ENCODE results near the gene GLB1L3. TPM values are rescaled to one million over a fixed set of nuclear protein-coding genes. Genes with fewer than 3 reads are reported as not detected.

GLB1L3 gene
- total and polyA plus RNA-seq, 2 of the 4 experiments (the other 2 are of a cell fraction), result not detected

GRCh38 chr11:134267966-134268365 is 8.2 kb upstream of the GLB1L3 start:
- intact Hi-C loops (cut with micrococcal nuclease) (no loop called here), dilution Hi-C loops (cut with HindIII; ENCODE audit: low sequenced_read_pairs, unreplicated experiment) (no loop called here), in situ Hi-C loops (cut with MboI; ENCODE audit: low sequenced_read_pairs) (no loop called here)
- Histone ChIP-seq H3K27ac (ENCODE audit: insufficient read depth, low read length) (no peak overlapping the region), H2BK5ac (ENCODE audit: low read depth, low read length, poor library complexity, severe bottlenecking) (no peak overlapping the region), H2AFZ (replicated peaks; ENCODE audit: low read length, poor library complexity) (no peak overlapping the region), H2AK5ac (ENCODE audit: low read depth, low read length) (no peak overlapping the region), H2BK120ac (ENCODE audit: low read depth, low read length) (no peak overlapping the region), H2BK15ac (ENCODE audit: low read depth, low read length) (no peak overlapping the region), H3K79me1 (ENCODE audit: low read depth in 1 of 2, low read length in 2 of 2) (no peaks in the 10 kb centered on the region), H3K27me3 (ENCODE audit: control insufficient read depth, insufficient read depth, low read length) (peaks cover 19% of the 10 kb centered on the region), H3K14ac (replicated peaks; ENCODE audit: low read depth, low read length) (no peak overlapping the region), H3K36me3 (ENCODE audit: control insufficient read depth, insufficient read depth, low read length) (peaks cover 7% of the 10 kb centered on the region), H3K4ac (ENCODE audit: low read depth, low read length) (no peak overlapping the region), H3K9me3 (ENCODE audit: control insufficient read depth, insufficient read depth, low read length) (no peaks in the 10 kb centered on the region), H4K8ac (ENCODE audit: low read depth in 2 of 2, low read length in 2 of 2) (no peak overlapping the region), H2AK9ac (replicated peaks; ENCODE audit: low read depth, low read length, poor library complexity) (no peak overlapping the region), H3K9ac (ENCODE audit: low read depth, low read length) (no peak overlapping the region), H3K23ac (ENCODE audit: low read depth, low read length) (no peak overlapping the region), H4K5ac (ENCODE audit: low read depth, low read length) (no peak overlapping the region), H3K56ac (ENCODE audit: extremely low read depth, insufficient read depth, low read length) (no peak overlapping the region), H4K20me1 (ENCODE audit: insufficient read depth, low read length) (no peaks in the 10 kb centered on the region; the same call in 1 of the 2 replicates), H3K4me2 (ENCODE audit: low read depth, low read length) (no peak overlapping the region), H4K91ac (ENCODE audit: insufficient read depth, low read depth, low read length) (no peak overlapping the region), H2BK20ac (ENCODE audit: low read depth, low read length) (no peak overlapping the region), H3K9me1 (ENCODE audit: insufficient read depth, low read length) (no peaks in the 10 kb centered on the region), H3K4me3 (ENCODE audit: insufficient read depth, low read depth, low read length) (no peak overlapping the region), H3K18ac (ENCODE audit: low read depth, low read length) (no peak overlapping the region), H3K4me1 (ENCODE audit: control insufficient read depth, insufficient read depth, low read length) (peaks cover 4% of the 10 kb centered on the region)
- WGBS, 2 experiments (ENCODE audit: extremely low coverage in 2 of 2, insufficient read length in 1 of 2), result no CpG with 5 or more reads among the region's 11 CpGs
- ChIA-PET CTCF (no interaction called here), POLR2A (ENCODE audit: unreplicated experiment) (no interaction called here)
- TF ChIP-seq MAZ (IDR thresholded peaks at IDR 0.05; ENCODE audit: borderline replicate concordance, low read depth, low read length) (no peak), ELK1 (IDR thresholded peaks at IDR 0.05; ENCODE audit: borderline replicate concordance, low read depth, low read length) (no peak), RFX5 (IDR thresholded peaks at IDR 0.05; ENCODE audit: low read depth, low read length) (no peak), BHLHE40 (IDR thresholded peaks at IDR 0.05; ENCODE audit: low read depth, low read length) (no peak), SMC3 (IDR thresholded peaks at IDR 0.05; ENCODE audit: low read depth, low read length) (no peak)
- BruUV-seq (replicated peaks), result no TSS peak
- ATAC-seq (ENCODE audit: low read depth) (no peak), DNase-seq (no peak)

Data from IMR-90 (cell line).